Frontal cortex (tissue), 4 donors: ENCODE data around the gene CPEB4. TPM values are rescaled to one million over a fixed set of nuclear protein-coding genes. Genes with fewer than 3 reads are reported as not detected.
A peak's percentile ranks its signal among the peaks of the same experiment; 100 is the strongest.

Experiments
- DNase-seq, 2 donors: peaks; one replicate each; pipeline ENCODE4 v3.0.0; 2012; ENCODE audit warnings: low spot score in 2 of 2
- FAIRE-seq: peaks from 2 replicates; lab custom pipeline; 2012; peaks lifted over from hg19 to GRCh38; lab: Jason Lieb, UNC
- total RNA-seq: library from RNA; depleted of rRNA; stranded (reverse); fragments of >200 nt; gene quantifications from one replicate; pipeline ENCODE4 v1.2.3, GENCODE V29; 2014
- donor health status: control.
- donor health status: control.
- donor health status: control.

CPEB4 gene
- 76.2 TPM for total RNA-seq

DNA sequence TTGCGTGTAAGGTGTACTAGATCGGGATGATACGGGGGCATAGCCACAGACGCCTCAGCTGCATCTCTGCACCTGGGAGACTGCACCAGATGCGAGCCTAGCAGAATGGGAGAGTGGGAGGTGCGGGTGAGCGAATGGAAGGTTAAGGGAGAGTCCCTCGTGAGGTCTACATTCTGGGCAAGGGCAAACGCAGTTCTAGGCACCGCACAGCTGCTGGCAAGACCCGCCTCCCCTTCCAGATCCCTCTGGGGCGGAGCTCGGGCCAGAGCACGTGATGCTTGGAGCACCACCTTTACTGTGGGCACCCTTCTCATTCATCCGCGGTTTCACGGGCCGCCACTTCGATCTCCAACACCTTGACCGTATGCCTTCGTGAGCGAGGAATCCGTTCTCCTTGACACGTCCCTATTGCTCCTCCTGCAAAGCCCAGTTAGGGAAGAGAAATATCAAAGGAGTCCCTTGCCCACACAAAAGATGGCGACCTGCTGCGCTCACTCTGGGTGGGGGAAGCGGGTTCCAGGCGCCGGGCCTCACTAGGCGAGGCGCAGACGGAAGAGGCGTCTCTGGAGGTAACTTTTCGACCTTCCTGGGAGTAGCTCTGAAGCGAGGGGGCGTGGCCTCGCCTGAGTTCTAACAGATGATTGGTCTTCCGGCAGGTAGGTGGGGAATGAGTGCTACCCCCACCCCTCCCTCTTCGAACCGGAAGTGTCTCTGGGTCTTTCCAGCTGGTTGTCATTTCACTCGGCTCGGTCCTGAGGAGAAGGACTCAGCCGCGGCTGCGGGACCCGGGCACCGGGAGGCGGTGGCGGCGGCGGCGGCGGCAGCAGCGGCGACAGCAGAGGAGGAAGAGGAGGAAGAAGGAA, at the start of gene CPEB4:
CPEB4 (plus strand) TSS at position 740 of the 863 bp plus-strand sequence. CDS start 1,385 bp downstream, outside the sequence.
- DNase-seq: peak; percentile 97 to 98
- peak; percentile 94 for FAIRE-seq

GRCh38 chr5:173839117-173839713, 48.9 kb upstream of the CPEB4 start:
- FAIRE-seq (no peak), DNase-seq (no peak)

GRCh38 chr5:173840111-173840983, 47.8 kb upstream of the CPEB4 start:
- FAIRE-seq (no peak), DNase-seq (no peak)

DNA sequence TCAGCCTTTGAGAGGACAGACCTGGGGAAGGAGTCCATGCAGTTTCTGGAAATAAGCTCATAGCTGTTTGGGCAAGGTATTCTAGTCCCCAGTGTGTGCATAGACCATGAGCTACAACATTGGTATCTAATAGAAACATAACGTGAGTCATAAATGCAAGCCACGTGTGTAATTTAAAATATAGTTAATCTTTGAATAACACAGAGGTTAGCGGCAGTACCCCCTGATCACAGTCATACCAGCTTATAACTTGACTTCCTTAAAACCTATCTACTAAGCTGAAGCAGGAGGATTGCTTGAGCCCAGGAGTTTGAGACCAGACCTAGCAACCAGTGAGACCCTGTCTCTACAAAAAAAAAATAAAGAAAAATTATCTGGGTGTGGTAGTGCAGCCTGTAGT, 46.4 kb upstream of the CPEB4 start:
- no peak for FAIRE-seq
- DNase-seq: no peak

DNA sequence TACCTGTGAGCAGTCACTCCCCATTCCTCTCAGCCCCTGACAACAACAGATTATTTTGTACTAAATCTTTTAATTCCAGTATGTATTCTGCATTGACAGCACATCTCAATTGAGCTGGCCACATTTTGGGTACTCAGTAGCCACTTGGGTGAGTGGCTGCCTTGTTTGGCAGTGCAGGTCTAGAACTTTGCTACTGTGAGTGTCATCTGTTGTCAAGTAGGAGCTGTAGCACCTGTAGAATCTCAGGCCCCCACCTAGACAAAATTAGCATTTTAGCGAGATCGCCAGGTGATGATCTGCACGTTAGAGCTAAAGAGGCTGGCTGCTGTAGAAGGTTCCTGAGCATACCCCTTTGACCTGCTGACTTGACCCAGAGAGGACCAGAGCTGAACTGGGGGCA, 44.4 kb upstream of the CPEB4 start:
- no peak for FAIRE-seq

GRCh38 chr5:173845321-173845720, 42.8 kb upstream of the CPEB4 start:
- DNase-seq (no peak), FAIRE-seq (no peak)

More for the DNA sequence above, 44.4 kb upstream of the CPEB4 start:
- DNase-seq: no peak

GRCh38 chr5:173846929-173847501, 41.1 kb upstream of the CPEB4 start:
- FAIRE-seq: no peak
- DNase-seq: no peak

DNA sequence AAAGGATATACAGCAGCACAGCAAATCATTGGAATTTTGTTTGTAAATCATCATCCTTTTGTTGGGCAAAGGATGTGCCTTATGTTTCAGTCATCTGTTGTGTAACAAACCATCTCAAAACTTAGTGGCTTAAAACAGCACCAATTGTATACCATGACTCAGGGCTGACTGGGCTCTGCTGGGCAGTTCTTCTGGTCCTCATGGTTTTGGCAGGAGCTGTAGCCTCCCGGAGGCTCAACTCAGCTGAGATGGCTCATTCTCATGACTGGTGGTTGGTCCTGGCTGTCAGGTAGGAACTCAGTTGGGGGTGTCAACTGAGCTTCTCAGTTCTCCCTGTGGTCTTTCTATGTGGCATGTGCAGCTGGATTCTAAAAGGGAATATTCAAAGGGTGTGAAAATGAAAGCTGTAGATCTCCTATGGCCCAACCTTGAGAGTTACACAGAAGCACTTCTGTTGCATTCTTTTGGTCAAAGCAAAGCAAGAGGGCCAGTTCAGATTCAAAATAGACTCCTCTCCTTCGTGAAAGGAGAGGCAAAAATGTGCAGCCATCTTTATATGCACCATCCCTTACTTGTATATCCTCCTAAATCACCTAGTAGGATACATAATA, 39.1 kb upstream of the CPEB4 start:
- no peak for FAIRE-seq
- DNase-seq: no peak

GRCh38 chr5:173849908-173850307, 38.2 kb upstream of the CPEB4 start:
- no peak for DNase-seq
- FAIRE-seq: no peak

DNA sequence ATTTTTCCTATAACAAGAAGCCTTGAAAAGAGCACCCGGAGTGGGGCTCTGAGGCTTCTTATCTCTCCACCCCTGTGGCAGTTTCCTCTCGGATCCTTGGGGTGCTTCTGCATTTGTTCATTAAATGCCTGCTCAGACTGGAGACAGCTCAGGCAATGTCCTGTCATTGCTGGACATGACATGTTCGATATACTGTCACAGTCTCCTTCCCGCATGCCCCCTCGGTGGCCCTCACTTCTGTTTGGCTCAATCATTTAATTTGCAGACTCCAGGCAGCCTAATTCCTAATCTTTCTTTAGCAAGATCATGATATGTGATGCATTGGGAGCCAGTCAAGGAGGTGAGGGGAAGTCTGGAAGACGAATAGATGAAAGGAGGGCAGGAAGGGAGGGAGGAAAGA, 37.5 kb upstream of the CPEB4 start:
- no peak for DNase-seq
- FAIRE-seq: no peak

GRCh38 chr5:173851595-173852243, 36.4 kb upstream of the CPEB4 start:
- FAIRE-seq: no peak
- no peak for DNase-seq

DNA sequence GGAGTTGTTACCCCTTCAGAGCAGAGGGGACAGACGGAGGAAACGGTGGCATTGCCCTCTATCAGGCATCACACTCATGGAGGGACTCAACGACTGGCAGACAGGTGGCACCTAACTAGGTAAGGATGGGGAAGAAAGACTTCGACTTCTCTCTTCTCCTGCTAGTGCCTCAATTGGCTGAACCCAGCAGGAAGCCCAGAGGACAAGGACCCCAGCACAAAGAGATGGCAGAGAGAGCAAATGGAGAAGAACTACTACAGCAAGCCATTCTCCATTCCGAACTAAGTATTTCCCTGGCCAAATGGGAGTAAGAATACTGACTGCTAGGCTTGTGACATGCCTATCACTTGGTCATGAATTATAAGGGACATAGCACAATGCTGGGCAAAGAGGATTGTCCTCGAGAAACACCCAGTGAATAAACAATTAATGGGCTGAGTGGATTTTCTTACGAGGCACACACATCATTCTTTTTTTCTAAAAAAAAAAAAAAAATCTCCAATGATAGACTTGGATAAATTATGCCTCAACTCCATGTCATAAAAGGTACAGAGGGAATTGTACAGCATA, 35.3 kb upstream of the CPEB4 start:
- DNase-seq (no peak), FAIRE-seq (no peak)

GRCh38 chr5:173853370-173854131, 34.6 kb upstream of the CPEB4 start:
- DNase-seq (no peak), FAIRE-seq (no peak)

- DNase-seq (no peak), FAIRE-seq (no peak)
Measured at GRCh38 chr5:173855162-173855994, 32.8 kb upstream of the CPEB4 start.

DNA sequence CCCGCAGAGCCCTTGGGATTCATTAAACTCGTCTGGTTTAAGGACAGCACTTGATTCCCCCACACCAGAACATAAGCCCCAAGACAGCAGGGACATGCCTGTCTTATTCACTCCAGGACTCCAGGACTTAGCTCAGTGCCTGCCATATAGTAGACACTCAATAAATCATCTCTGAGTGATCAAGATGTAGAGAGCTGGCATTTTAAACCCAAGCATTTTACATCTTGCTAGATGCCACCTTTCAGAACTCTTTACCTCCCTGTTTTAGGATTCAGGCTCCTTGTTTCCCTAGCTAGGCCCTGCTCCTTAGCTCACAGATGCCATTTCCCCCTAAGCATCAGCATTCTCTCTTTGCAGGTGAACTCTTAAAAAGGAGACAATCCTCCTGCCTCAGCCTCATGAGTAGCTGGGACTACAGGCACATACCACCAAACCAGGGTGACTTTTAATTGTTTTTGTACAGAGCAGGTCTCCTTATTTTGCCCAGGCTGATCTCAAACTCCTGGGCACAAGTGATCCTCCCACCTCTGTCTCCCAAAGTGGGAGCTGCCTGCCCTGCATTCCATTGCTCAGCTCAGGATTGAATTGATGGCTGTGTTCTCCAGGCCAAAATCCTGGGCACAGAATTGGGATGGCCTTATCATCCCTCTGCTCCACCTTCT, 32.0 kb upstream of the CPEB4 start:
- FAIRE-seq (no peak), DNase-seq (no peak)

- FAIRE-seq: no peak
- DNase-seq: no peak
Measured at GRCh38 chr5:173857234-173857633, 30.9 kb upstream of the CPEB4 start.
